HG03175 (cell line): ENCODE data around the gene CMKLR1.

Experiments used
- ATAC-seq: cut with Tn5 transposase; IDR thresholded peaks from one replicate; pipeline ENCODE4 v1.9.1; 2021; ENCODE audit warnings: mild to moderate bottlenecking, moderate library complexity; ENCODE audit not compliant: unreplicated experiment

The CMKLR1 gene

DNA sequence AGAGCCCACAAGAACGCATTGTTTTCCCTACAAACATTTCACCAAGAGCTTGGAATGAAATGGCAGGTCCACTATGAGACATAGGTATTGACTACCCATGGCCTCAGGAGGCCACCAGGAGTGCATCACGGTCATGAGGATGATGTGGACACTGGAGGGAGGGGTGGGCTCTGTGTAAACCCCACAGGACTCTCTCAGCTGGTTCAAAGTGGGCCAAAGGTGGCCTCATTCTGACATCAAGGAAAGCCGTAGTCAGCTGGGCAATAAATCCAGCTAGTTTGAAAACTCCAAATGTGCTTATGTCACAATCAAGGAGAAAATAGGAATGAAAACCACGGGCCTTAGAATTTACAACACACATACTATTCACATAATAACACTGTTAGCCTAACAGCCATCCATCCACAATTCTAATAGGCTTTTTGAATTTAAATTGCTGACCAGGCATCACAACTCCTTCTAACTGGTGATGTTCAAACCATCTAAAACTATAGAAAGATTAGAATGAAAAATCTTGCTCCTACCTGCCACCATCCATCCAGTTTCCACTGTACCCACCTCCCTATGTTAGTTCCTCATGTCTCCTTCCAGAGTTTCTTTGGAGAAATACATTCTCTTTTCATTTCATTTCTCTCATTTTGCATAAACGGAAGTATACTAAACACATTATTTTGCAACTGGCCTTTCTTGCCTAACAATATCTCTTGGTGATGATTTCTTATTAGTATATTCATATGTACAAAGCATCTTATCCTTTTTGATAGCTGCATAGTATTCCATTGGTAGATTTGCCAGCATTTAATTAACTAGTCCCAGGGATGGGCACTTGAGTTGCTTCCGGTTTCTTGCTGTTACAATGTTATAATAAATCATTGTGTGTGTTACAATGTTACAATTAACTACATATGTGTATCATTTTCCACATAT is 21.5 kb downstream of the CMKLR1 start:
- no peak for ATAC-seq

- ATAC-seq = no peak
These were observed 22.7 kb downstream of the CMKLR1 start for GRCh38 chr12:108316176-108317086.

- ATAC-seq = no peak
These were observed 23.5 kb downstream of the CMKLR1 start for GRCh38 chr12:108315486-108316105.

- no peak for ATAC-seq
These were observed 25.3 kb downstream of the CMKLR1 start for GRCh38 chr12:108313606-108314351.

DNA sequence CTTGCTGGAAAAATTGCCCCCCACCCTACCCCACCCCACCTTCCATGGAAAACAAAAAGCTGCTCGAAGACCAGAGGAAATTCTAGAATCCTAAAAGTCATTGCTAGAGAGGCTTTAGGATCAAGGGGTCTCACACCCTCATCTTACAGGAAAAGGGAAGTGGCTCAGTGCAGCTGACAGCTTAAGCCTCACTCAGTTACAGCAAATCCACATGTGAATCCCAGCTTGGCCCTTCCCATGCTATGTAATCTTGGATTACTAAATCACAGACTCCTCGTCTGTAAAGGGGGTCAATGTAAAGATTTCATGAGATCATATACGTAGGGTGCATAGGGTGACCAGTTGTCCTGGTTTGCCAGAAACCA is 25.9 kb downstream of the CMKLR1 start:
- no peak for ATAC-seq

DNA sequence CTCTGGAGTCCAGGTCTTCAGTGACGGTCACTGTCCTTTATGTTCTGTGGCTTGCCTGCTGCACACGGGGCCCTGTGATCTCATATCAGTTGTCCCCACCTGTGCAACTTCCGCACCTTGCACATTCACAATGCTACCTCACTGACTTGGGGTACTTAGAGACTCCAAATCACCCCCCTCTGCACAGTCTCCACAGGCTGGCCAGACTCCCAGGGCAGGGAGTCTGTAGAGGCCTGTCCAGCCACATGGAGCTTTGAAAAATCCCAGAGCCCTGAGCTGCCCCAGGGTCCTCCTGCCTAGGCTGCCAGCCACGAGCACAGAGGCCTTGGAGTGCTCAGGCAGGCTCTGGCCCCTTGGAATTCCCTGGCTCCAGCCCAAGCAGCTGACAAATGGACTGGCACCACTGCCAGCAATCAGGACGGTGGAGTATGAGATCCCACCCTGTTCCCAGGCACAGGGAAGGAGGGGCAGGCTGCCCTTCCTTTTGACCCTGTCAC is 26.4 kb downstream of the CMKLR1 start:
- no peak for ATAC-seq

GRCh38 chr12:108312073-108312659 is 26.9 kb downstream of the CMKLR1 start:
- ATAC-seq = no peak

DNA sequence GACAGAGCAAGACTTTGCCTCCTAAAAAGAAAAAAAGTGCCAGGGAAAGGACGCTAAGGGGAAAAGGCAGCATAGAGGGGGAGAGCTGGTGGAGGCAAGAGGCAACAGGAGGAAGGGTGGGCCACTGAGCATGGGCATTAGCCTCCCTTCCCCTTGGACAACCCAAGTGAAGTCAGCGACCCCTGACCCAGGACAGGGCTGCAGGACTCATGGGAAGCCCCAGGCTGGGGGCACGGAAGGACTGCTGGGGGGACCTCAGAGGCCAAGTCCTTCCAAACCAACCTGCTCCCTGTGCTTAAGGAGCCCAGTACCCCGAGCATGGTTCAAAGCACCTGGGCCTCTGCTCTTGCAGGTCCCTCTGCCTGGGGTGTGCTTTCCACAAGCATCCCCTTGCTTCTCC is 27.5 kb downstream of the CMKLR1 start:
- ATAC-seq = no peak

GRCh38 chr12:108310489-108310888 is 28.6 kb downstream of the CMKLR1 start:
- ATAC-seq = no peak

DNA sequence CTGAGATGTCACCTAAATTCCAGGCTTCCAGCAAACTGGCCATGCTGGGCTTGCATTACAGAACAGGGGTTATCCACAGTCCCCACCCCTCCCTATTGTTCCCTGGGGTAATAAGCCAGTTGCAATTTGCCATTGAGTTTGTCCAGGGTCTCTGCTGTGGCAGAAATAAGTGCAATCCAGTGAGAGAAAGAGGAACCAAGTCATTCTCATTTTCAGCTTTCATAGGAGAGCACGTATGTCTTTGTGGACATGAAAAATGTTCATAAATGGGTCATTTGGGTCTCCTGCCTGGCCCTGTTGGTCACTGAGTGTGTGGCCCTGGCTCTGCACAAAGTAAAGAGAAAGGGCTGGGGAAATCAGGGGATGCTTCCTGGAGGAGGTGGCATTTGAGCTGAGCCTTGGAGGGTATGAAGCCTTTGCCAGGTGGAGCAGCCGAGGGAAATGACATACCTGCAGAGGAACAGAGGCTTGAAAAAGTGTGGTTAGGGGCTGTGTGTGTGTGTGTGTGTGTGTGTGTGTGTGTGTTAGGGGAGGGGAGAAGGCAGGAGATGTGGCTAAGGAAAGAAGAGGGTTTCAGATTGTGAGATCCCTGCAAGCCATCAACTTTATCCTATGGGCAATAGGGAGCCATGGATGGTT is 29.3 kb downstream of the CMKLR1 start:
- no peak for ATAC-seq

DNA sequence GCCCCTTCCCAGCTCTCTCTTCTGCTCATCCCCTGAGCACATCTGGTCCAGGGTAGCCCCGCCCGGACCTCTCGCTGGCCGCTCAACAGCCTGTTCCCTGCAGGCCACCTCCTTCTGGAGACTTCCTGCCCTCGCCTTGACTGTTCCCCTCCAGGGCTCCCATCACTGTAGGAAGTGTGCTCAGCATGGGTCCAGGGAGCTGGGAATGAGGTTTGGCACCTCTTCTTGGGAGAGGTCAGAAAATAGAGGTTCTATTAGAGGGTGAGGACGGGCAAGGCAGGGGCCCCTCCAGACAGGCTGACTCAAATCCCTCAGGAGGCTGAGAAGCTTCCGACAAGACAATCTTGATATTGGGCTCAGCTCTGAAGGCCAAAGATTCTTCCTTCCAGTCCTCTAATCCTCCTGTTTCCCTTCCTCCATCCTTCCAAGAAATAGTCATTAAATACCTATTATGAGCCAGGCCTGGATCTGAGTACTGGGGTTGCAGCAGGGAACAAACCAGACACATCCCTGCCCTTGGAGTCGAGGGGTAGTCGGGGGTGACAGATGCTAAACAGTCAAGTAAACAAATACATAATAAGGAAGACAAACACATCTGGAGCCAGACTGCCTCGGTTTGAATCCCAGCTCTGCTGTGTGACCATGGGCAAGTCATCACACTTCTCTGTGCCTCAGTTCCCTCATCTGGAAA is 30.6 kb downstream of the CMKLR1 start:
- no peak for ATAC-seq

- ATAC-seq = no peak
These were observed 32.1 kb downstream of the CMKLR1 start for GRCh38 chr12:108307006-108307405.

DNA sequence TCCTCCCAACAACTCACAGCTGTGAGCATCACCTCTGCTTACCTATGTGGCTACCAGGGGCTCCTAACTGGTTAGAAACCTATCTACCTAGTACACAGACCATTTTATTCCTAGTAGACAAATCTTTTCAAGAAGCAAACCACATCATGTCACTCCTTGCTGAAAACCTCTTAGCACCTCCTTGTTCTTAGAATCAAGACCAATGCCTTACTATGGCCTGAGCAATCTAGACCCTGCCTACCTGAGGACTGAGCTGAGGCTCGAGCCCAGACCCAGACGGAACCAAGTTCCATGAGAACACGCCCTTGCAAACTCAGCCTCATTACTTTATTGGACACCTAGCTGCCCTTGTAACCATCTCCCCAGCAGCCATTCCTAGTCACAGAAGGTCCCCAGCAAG is 32.6 kb downstream of the CMKLR1 start:
- no peak for ATAC-seq

- ATAC-seq = no peak
These were observed 33.1 kb downstream of the CMKLR1 start for GRCh38 chr12:108305991-108306501.

GRCh38 chr12:108305520-108305919 is 33.6 kb downstream of the CMKLR1 start:
- ATAC-seq = no peak

GRCh38 chr12:108304633-108305032 is 34.5 kb downstream of the CMKLR1 start:
- no peak for ATAC-seq

DNA sequence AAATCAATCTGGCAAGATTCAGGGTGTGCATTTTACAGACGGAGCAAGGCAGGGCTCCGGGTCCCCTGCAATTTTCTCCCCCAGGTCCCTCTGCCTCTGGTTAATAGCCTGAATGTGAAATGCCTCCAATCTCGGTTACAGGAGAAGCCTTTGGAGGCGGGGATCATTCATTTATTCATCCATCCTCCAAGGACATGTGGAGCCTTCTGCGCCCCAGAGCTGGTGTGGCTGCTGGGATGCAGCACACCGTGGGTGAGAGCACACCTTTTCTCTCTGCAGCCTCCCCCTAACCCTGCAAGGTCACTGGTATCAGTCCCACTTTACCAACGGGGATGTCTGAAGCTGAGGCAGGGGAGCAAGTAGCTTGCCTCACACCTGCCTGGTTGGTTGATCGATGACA is 35.4 kb downstream of the CMKLR1 start:
- ATAC-seq = no peak

DNA sequence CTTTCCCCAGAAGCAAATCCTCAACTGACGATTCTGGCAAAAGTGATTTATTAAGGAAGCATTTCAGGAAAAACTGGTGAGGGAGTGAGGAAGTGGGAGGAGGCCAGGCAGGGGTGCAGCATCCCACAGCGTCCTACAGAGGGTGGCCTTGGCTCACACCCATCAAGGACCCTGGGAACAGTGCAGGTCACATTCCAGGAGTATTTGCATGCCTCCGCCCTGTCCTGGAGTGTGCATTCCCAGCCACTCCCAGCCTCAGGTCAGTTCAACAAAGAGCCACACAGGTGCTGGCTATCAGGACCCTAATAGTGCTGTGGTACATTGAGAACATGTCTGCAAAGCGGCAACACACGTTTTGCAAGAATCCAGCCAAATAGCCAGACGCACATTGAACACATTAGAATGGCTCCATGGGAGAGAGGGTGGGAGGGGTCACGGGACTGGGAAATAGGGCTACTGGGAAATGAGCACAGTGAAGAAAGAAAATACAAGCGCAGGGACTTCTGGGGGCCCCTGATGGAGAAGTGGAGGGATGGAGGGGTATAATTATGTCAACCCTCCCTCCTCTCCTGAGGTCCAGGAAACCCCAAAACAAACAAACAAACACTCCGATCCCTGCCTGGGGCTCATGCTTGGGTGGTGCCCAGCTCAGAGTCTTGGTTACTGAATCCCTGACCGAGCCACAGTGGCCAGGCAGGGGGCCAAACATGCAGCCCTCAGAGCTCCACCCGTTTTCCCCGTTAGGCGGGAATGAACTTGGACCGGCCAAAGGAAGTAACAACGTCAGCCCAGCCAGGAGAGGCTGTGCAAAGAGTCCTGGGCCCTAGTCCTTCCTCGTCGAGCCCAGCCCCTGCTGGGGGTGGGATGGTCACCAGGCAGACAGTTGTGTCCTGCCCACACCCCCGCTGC is 36.5 kb downstream of the CMKLR1 start:
- no peak for ATAC-seq
